Fibroblast of pulmonary artery (primary cell): ENCODE measurements around the gene AUTS2.

Source experiments
- DNase-seq: peaks from one replicate; pipeline ENCODE4 v3.0.0-alpha.2; 2010; ENCODE audit warnings: low read depth
- H3K4me3 ChIP-seq: replicated peaks from 2 replicates; pipeline ENCODE4 v1.5.1; 2011; ENCODE audit warnings: low read depth, mild to moderate bottlenecking, control low read depth, low read length, moderate library complexity
- CTCF ChIP-seq: IDR thresholded peaks from 2 replicates; pipeline ENCODE4 v1.5.1; 2011; ENCODE audit warnings: mild to moderate bottlenecking, control low read depth, low read length, inconsistent platforms; ENCODE audit errors: missing control alignments

Gene AUTS2

GRCh38 chr7:69942573-69942972 lies 344.3 kb downstream of the AUTS2 start:
- no peak for TF ChIP-seq CTCF
- H3K4me3 ChIP-seq: no peak overlapping the region
- no peak for DNase-seq

GRCh38 chr7:69946901-69947300 lies 348.6 kb downstream of the AUTS2 start:
- DNase-seq: no peak
- no peak for TF ChIP-seq CTCF
- H3K4me3 ChIP-seq: no peak overlapping the region

- DNase-seq: no peak
- no peak for TF ChIP-seq CTCF
- H3K4me3 ChIP-seq: no peak overlapping the region
These were observed 349.7 kb downstream of the AUTS2 start for GRCh38 chr7:69947998-69948397.

- TF ChIP-seq CTCF: no peak
- H3K4me3 ChIP-seq: no peak overlapping the region
- no peak for DNase-seq
These were observed 350.8 kb downstream of the AUTS2 start for GRCh38 chr7:69949122-69949521.

GRCh38 chr7:69951458-69951857 lies 353.2 kb downstream of the AUTS2 start:
- no peak for TF ChIP-seq CTCF
- H3K4me3 ChIP-seq: no peak overlapping the region

GRCh38 chr7:69953136-69954067 lies 355.1 kb downstream of the AUTS2 start:
- no peak for TF ChIP-seq CTCF
- H3K4me3 ChIP-seq: no peak overlapping the region
- no peak for DNase-seq

More at GRCh38 chr7:69951458-69951857, 353.2 kb downstream of the AUTS2 start:
- DNase-seq: no peak

- DNase-seq: no peak
- no peak overlapping the region for H3K4me3 ChIP-seq
- TF ChIP-seq CTCF: no peak
These were observed 358.3 kb downstream of the AUTS2 start for GRCh38 chr7:69956541-69956940.
